GM21737 (cell line): ENCODE results near the gene TMEM151B.
"Not testable (repeated sequence)": the region's sequence is repeated elsewhere in the genome, so short reads cannot be mapped to it uniquely, and the experiment has no call there.

Experiments used
- ATAC-seq: cut with Tn5 transposase; IDR thresholded peaks from one replicate; pipeline ENCODE4 v1.9.1; 2021; ENCODE audit warnings: mild to moderate bottlenecking, moderate library complexity; ENCODE audit not compliant: unreplicated experiment

Gene TMEM151B

DNA sequence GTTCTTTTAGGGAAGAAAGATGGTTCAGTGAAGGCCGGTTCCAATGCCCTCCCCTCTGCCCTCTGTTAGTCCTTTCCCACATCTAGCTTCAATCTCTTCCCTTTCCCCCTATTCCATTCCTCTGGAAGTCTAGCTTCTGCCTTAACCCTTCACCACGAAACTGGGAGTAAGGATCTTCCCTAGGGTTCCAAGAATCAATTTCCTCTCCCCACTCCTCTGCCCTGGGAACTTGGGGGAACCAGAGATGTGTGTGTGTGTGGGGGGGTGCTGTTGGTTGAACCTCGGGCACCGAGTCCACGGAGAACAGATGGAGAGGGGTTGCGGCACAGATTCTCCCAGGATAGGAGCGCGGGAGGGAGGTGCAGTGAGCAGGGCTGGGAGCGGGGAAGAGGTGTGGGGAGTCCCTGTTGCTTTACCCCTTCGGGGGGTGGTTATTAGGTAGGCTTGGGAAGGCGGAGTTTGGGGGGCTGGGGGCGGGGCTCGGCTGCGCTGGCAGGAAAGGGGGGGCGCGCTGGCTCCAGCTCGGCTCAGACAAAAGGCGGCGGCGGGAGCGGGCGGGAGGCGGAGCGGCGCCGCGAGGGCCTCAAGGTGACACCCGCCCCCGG lies at the start of gene TMEM151B:
TMEM151B (plus strand) TSS at position 530 of the 605 bp plus-strand sequence. CDS start 293 bp downstream, outside the sequence.
- ATAC-seq, result no peak

GRCh38 chr6:44220913-44221290 lies 49.3 kb upstream of the TMEM151B start:
- no peak for ATAC-seq

DNA sequence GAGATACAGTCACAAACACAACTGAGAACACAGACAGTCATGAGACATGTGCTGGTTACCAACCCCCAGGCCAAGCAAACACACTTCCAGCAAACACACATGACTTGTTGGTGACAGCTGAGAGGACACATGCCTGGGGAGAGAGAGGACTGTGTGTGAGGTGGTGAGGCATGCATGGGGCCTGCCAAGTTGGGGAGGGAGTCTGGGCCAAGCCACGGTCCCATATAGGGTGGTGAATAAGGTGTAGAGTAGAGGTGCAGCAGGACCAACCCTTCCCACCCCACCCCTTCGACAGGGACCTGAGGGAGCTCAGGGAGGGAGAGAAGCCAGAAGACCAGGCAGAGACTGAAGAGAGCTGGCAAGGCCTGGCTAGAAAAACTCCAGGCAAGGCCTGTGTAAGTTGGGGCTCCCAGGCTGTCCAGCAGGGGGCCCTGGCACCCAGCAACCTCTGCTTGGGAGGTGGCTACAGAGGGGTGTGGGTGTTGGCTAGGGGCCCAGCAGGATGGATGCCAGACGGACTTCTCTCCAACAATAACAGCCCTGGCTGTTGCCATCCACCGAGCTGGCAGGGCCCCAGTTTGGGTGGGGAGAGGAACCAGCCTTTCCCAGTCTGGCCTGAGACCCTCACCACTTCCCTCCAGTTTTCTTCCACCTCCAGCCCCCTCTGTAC lies 48.8 kb upstream of the TMEM151B start:
- no peak for ATAC-seq

DNA sequence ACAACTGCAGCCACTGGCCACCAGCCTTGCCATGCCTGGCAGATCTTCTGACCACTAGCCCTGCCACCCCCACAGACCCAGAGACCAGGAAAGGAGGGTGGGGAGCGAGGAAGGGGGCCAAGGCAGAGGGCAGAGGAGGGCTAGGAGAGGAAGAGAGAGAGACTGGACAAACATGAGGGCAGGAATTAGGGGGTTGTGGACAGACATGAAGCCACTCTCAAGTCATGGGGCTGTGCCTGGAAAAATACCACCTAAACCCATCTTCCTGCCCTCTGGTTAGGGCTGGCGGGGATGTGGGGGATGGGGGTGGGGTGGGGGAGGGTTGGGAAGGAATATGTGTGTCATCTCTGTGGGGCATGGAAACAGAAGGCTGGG lies 48.3 kb upstream of the TMEM151B start:
- no peak for ATAC-seq

DNA sequence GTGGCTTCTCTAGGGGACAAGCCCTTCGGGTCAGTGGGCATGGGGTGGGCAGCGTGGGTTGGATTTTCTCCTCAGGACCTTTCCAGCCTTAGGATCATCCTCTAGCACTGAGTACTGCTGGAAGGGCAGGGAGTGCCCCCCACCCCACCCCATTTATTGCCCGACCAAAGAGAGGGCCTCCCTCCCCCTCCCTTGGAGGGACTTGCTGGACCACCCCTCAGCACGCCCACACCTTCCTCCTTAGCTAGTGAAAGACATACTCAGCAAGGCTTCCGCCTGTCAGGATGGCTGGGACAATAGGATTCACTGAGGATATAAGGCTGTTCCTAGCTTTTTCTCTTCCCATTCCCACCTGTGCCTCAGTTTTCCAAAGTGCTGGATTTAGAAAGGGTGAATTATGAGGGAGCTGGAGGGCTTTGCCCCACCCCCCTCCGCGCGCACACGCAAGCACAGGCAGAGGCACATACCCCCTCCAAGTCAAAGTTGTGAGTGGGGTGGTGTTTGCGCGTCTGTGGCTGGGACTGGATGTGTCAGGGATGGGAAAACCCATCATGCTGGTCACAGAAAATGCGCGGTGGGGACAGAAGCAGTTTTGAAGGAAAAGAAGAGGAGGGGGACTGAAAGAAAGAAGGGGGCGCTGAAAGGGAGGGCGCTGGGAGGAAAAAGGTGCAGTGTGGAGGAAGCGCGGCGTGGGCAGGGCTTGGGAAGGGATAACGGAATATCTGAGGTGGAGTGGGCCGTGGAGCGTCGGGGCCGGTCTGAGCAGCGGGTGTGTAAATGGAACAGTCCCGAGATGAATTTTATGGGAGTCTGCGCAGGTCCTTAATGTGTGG lies 47.5 kb upstream of the TMEM151B start:
- ATAC-seq, result peak; percentile 3

- ATAC-seq, result peak; percentile 46
These were observed 46.8 kb upstream of the TMEM151B start, which contains the start of gene SLC29A1 for GRCh38 chr6:44223319-44224028. SLC29A1 (plus strand) TSS chr6:44223595; CDS start chr6:44227314, 3,719 bp downstream.

GRCh38 chr6:44224029-44224964 lies 46.0 kb upstream of the TMEM151B start:
- peak; percentile 21 for ATAC-seq

DNA sequence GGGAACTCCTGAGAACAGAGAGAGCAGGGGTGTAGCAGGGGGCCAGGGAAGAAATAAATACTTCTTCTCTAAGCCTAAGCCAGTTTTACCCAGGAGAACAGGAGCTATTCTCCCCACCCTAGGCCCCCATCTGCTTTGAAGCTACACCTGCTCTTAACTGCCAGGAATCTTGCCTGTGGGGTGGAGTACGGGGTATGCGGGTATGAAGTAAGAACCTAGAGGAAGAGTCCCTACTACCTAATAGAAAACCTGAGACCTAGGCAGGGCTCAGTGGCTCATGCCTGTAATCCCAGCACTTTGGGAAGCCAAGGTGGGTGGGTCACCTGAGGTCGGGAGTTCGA lies 45.3 kb upstream of the TMEM151B start:
- no peak for ATAC-seq

DNA sequence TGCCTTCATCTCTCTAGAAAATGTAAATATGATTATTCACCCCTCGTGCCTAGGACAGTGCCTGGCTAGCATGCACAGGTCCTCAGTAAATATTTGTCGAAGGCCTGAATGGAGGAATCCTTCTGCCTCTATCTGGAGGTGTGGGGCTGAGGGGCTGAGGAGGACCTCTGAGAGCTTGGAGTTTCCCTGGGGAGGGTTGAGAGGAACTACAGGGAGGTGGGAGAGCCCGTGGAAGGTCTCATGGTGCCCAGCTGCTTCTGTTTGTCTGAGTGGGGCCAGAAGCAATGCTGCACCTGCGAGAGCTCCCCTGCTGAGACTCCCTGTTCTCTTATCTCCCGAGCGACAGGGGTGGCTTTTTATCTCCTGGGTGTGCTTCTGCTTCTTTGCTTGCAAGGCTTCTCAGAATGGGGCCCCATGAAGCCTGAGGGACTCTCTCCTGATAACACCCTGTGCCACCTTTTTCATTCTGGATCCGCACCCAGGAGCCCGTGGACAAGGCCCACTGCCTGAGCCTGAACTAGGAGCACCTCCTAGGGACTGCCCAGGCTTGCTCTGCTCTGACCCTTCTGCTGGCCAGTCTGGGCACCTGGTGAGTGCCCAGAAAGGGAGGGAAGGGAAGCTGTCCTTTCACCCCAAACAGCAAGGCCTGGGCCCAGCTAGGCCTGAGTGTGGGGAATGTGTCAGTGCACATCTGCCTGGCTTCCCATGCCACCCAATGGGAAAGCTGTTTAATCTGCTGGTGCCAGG lies 44.5 kb upstream of the TMEM151B start:
- ATAC-seq, result no peak

DNA sequence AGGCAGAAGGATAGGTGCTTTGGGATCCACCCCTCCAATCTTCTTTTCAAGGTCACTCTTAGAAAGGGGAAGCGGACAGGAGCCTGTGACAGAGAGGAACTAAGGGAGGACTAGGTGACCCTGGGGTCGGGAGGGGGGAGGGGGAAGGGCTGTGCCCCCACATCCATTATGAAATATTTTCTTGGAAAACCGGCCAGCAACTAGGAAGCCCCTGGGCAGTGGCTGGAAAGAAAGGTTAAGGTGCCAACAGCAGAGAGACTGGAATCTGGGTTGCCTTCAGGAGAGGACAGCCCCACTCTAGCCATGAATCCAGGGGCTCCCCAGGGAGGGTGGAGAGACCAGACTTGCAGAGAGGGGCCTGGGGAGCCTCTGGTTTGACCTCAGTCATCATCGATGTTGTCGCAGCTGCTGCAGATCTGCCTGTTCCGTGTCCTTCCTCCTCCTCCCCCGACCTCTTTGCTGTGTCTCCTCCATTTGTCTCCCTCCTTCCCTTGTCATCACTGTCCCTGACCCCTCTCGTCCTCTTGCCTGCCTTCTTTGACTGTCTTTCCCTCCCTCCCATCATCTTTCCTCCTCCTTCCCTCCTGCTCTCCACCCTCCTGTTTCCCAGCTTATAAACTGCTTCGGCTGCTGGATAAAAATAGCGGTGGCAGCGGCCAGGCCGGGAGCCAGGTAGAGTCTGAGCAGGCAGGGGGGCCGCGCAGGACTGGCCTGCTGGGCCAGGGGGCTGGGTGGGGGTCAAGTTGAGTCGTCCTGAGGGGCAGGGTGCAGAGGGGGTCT lies 43.7 kb upstream of the TMEM151B start:
- no peak for ATAC-seq

DNA sequence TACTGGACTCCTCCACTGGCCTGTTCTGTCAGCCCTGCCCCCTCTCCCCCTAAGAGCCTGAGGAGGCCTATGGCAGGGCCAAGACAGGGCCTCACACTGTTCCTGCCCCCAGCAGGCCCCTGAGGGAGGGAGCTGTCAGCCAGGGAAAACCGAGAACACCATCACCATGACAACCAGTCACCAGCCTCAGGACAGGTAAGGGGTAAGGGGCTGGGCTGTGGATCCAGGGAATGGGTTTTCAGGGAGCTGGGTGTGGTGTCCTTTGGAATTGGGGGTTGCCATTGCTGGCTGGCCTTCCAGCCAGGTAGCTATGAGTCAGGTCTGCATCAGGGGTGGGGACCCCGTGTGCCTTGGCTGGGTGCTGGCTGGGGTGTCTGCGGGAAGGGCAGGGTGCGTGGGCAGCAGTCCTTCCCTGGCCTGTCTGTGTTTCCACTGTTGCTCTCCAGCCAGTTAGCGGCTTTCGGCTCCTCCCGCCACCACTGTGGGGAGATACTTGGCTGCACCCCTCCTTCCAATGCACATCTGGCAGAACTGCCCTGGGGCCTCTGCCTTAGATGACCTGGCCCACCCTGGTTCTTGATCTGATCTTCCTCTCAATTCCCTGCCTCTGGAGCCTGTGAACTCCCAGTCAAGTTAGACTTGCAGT lies 43.0 kb upstream of the TMEM151B start:
- no peak for ATAC-seq

DNA sequence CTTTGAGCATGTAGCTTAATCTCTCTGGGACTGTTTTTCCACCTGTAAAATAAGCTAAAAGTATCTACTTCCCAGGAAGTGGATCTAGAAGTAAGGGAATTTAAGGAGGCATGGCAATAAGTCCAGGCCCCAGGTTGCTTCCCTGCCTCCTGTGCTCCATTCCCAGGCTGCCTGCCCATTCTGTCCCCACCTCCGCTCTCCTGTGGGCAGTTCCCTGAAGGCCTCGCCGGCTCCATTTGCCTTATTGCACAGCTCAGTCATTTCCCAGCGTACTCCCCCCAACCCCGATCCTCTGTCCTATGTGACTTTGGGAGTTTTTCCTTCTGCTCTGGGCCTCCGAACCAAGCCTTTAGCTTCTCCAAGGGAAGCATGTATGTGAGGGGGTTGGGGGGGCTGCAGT lies 42.2 kb upstream of the TMEM151B start:
- ATAC-seq, result no peak

- no peak for ATAC-seq
These were observed 41.8 kb upstream of the TMEM151B start for GRCh38 chr6:44228433-44228832.

DNA sequence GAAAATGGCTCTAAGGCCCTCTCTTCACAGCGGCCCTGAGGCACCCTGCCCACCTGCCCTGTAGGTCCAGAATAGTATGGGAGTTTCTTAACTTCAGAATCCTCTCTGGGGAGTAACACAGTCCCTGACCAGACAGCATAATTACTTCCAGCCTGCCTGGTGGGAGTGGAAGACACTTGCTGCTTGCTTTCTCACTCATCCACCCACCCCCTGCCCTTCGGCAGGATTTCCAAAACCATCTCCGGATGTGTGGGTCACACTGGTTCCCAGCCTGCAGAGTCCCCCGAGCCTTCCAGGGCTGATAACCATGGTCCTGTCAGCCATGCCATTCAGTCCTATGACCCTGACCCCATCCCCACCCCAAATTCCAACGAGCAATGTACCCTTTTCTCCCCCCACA lies 41.4 kb upstream of the TMEM151B start:
- ATAC-seq, result no peak

DNA sequence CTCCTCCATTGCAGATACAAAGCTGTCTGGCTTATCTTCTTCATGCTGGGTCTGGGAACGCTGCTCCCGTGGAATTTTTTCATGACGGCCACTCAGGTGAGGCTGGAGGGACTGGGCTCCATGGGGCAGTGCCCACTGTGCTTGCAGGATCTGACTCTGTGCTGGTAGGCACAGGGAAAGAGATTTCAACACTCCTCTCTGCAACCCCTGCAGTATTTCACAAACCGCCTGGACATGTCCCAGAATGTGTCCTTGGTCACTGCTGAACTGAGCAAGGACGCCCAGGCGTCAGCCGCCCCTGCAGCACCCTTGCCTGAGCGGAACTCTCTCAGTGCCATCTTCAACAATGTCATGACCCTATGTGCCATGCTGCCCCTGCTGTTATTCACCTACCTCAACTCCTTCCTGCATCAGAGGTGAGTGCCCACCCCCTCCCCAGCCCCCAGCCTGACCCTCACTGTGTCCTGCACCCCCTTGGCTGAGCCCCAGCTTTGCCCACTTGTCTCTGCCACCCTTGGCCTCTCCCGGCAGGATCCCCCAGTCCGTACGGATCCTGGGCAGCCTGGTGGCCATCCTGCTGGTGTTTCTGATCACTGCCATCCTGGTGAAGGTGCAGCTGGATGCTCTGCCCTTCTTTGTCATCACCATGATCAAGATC lies 40.7 kb upstream of the TMEM151B start:
- ATAC-seq, result no peak

- ATAC-seq, result no peak
These were observed 40.1 kb upstream of the TMEM151B start for GRCh38 chr6:44230034-44230675.

DNA sequence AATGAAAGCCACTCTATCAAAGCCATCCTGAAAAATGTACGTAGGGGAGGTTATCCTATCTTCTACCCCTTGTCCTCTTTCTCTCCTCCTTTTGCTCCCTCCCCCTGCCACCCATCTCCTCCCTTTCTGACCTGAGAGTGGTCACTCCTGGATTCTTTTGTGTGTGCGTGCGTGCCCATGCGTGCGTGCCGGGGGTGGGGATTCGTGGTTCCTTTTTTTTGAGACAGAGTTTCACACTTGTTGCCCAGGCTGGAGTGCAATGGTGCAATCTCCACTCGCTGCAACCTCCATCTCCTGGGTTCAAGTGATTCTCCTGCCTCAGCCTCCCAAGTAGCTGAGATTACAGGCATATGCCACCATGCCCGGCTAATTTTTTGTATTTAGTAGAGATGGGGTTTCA lies 38.8 kb upstream of the TMEM151B start:
- not testable (repeated sequence) for ATAC-seq
